GM12873 (cell line): ENCODE results near the gene BCAP31.

Source experiments
- TF ChIP-seq, protein P1 (sequence below): IDR thresholded peaks from 2 replicates; pipeline ENCODE4 v1.5.1; 2012; ENCODE audit warnings: low read depth, mild to moderate bottlenecking, moderate library complexity, low read length, control low read depth; ENCODE audit not compliant: insufficient read depth; ENCODE audit errors: missing control alignments

BCAP31 gene

GRCh38 chrX:153736871-153737441, 12.8 kb upstream of the BCAP31 start:
- TF ChIP-seq, protein P1, sequence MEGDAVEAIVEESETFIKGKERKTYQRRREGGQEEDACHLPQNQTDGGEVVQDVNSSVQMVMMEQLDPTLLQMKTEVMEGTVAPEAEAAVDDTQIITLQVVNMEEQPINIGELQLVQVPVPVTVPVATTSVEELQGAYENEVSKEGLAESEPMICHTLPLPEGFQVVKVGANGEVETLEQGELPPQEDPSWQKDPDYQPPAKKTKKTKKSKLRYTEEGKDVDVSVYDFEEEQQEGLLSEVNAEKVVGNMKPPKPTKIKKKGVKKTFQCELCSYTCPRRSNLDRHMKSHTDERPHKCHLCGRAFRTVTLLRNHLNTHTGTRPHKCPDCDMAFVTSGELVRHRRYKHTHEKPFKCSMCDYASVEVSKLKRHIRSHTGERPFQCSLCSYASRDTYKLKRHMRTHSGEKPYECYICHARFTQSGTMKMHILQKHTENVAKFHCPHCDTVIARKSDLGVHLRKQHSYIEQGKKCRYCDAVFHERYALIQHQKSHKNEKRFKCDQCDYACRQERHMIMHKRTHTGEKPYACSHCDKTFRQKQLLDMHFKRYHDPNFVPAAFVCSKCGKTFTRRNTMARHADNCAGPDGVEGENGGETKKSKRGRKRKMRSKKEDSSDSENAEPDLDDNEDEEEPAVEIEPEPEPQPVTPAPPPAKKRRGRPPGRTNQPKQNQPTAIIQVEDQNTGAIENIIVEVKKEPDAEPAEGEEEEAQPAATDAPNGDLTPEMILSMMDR: no peak

DNA sequence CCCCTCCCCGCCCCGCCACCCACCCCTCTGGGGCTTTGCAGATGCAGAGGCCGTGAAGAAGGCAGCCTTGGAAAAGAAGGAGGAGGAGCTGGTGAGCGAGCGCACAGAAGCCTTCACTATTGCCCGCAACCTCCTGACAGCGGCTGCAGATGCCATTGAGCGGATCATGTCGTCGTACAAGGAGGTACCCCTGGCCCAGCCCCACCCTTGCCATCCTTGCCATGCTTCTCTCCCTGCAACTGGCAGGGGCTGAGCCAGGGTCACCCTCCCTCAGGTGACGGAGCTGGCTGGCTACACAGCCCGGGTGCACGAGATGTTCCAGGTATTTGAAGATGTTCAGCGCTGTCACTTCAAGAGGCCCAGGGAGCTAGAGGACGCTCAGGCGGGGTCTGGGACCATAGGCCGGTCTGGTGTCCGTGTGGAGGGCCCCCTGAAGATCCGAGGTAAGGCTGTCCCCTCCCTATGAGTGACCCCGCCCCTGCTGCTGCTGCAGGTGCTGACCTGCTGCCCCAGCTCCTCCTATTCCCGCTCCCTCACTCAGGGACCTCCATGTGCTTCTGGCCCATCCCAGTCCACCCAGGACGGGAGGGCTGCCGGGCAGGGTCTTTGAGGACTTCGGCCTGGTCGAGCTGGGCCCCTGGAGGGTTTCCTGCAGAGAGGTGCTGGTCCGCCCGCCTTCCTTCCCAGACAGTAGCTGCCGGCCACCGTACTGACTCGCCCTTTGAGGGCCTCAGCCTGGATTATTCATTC, 12.1 kb upstream of the BCAP31 start:
- TF ChIP-seq, protein P1: no peak

- TF ChIP-seq, protein P1: peak; percentile 31
Observed at GRCh38 chrX:153735274-153735673, 11.1 kb upstream of the BCAP31 start.

GRCh38 chrX:153734871-153735270, 10.7 kb upstream of the BCAP31 start:
- TF ChIP-seq, protein P1: no peak

GRCh38 chrX:153733651-153734240, 9.6 kb upstream of the BCAP31 start:
- TF ChIP-seq, protein P1: no peak

DNA sequence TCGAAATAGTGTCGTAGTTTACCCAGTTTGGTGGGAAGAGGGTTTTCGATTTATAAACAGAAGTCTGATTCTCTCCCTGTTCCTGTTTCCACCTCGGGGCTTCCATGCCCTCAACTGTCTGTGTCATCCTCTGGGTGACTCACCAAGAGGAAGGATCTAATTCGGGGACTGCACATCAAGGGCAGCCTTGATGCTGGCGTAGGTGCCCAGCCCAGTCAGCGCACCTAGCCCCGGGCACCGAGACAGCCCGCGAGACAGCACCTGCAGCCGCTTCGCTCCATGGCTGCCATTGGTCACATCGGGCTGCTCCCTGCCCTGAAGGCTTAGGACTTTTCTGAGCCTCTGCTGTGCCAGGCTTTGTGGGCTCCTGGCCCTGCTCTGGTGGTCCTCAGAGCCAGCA, 8.2 kb upstream of the BCAP31 start:
- TF ChIP-seq, protein P1: no peak

GRCh38 chrX:153731845-153732215, 7.6 kb upstream of the BCAP31 start:
- TF ChIP-seq, protein P1: no peak
